ENCODE results near the gene NHEJ1.

NHEJ1 gene

DNA sequence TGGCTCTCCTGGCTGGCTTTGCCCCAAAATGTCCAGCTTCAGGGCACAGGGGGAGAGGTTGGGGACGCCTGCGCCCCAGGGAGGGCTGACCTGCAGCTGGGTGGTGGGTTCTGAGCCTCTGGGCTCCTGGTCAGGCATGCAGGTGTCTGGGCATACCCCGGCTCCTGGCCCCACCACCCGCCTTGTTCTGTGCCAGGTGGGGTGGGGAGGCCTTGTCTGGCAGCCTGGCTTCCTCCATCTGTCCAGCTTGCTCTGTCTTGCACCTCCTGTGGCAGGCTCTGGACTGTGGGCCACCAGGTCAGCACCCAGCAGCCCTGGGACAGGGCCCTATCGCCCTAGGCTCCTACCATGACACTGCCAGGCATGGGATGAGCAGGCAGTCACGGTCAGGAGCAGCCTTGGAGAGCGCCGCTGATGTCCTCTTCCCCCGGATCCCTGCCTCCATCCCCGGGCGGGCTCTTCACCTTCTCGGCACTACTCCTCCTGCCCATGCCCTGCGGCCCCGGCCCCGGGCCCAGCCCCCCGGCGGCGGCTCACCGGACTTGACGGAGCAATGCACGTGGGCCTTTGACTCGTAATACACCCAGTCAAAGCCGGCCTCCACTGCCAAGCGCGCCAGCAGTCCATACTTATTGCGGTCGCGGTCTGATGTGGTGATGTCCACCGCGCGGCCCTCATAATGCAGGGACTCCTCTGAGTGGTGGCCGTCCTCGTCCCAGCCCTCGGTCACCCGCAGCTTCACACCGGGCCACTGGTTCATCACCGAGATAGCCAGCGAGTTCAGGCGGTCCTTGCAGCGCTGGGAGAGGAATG, 103.5 kb downstream of the NHEJ1 start:
- no peak for DNase-seq

DNA sequence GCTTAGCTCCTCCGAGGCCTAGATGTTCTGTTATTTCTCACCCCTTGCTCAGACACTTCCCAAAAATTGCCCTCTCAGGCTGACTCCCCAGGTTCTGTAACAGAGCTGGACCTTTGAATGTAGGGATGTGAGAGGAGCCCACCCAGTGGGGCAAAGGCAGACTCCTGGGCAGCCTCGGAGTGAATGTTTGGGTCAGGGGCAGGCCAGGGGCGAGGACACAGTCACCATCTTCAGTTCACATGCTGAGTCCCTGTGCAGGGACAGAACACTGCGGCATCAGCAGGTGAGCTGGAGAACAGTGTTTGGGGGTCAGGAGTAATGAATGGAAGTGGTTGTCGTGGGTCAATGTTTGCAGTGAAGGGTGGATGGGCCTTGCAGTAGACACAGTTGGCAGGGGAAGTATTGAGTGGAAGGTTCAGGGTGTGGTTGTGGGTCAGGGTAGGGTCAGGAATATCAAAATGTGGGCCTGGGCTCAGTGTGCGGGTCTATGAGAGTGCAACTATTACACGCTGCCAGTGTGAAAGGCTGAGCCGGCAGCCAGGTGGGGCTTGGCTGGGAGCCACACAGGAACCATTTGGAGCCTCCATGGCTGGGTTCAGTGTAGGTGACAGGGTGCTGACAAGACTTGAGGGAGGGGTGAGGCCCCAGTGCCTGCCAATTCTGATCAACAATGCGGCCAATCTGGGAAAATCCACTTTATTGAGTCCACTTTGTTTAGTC, 104.3 kb downstream of the NHEJ1 start:
- DNase-seq: no peak

DNA sequence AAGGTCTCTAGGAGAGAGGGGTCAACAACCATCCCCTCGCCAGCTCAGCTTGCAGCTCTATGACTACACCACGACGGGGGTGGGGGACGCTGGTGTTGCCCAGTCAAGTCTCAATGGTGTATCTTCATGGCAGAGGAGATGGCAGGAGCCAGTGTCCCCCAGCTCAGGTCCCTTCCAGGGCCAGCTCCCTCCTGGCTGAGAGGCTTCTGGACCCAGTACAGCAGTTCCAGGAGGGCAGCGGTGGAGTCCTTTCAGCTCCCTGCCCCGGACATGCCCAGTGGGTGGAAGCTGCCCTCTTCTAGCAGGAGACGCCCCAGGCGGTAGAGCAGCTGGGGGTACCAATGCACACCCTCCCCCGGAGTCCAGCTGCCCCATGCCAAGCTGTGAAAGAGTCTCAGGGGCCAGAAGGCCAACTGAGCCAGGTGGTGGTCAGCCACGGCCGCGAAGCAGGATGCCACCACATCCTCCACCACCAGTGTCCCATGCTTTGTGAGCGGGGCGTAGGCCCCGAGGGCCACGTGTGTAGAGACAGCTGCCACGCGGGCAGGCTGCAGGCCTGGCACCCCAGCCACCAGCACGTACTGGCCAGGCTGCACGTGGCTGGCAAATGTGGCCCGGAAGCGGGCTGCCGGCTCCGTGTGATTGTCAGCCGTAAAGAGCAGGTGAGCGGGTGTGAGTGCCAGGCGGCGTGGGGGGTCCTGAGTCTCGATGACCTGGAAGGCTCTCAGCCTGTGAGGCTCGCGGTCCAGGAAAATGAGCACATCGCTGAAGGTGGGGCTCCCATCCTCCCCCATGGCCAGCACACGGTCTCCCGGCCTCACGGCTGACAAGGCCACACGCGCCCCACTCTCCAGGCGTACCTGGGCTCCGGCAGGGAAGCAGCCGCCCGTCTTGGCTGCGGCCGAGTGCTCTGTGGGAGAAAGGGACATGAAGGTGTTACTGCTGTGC, 105.4 kb downstream of the NHEJ1 start:
- no peak for DNase-seq

- no peak for DNase-seq
Measured at GRCh38 chr2:219049282-219049681, 111.3 kb downstream of the NHEJ1 start.

DNA sequence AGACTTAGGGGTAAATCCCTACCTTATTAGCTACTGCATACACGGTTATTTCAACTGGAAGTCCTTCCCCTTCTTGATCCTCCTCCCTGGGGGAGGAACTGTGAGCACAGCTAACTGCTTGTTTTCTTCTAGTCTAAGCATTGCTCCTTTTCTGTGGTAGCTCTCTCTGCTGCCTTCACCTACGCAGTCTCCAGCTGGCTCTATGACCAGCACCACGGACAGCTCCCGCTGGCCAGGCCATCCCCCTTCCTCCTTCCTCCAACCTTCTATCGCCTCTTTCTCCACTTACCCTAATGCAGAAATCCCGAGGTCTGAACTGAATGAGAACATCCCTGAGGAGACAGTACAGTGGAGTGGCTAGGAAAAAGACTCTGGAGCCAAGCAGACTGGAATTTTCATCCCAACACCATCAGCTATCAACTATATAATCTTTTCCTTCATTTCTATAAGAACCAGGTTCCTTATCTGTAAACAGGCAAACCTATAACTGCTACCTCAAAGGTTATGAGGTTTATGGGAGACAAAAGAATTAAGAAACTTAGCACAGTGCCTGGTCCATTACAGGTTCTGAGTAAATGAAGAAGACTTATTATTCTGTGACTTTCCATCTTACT, 114.6 kb downstream of the NHEJ1 start:
- no peak for DNase-seq

- DNase-seq: no peak
Measured at GRCh38 chr2:219042750-219043149, 117.9 kb downstream of the NHEJ1 start.

DNA sequence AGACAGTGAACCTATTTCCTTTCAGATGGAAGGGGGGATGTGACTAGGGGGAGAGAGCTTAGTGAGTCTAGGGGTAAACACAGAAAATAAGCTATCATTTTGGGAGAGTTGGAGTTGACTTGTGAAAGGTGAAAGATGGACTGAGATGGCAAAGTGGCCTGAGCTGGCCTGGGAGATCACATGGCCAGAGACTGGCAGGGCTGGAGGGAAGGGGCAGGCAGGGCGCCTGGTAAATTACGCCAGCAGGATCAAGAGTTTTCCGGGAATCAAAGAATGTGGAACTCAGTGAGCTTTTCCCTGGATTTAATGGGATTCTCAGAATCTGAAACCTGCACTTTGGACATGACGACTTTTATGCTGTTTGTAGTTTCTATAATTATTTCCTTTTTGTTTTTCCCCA, 118.5 kb downstream of the NHEJ1 start:
- no peak for DNase-seq

DNA sequence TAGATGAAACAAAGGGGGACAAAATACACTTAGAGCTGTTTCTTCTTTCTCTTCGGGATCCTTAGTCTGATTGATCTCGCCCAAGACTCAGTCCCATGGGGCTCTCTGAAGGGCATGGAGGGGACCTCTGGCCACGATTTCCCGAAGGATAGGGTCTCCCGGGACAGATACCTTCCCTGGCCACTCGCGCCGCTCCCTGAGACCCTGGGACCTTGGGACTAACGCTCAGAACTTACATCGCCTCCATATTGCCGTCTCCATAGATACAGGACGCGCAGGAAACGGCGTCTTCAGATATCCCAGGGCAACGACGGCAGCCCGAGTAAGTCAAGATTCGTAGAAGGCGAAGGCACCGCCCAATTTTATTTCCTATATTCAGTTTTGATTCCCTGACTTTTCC, 119.4 kb downstream of the NHEJ1 start, which contains the start of gene CFAP65:
CFAP65 (minus strand) TSS at position 265 of the 400 bp plus-strand sequence. CDS start 2,468 bp downstream, outside the sequence.
- DNase-seq: no peak

DNA sequence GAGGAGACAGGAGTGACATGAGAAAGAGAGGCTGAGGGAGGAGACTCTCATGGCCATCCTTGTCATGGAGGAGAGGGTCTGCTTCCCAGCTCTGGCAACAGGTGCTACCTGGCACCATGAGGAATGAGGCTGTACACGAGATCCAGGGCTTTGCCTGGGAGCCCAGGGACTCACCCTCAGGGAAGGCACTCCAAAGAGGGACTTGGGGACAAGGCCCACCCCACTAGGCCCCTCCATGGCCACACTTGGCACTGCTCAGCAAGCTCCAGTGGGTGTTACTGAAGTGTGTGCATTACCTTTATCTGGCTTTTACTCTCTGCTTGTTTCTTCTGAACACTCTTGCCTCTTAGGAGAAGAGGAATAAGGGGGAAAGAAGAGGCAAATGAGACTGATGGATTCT, 122.0 kb downstream of the NHEJ1 start:
- no peak for DNase-seq

GRCh38 chr2:219037783-219038499, 122.7 kb downstream of the NHEJ1 start:
- DNase-seq: no peak

- DNase-seq: no peak
Measured at GRCh38 chr2:219035942-219036341, 124.7 kb downstream of the NHEJ1 start.

- DNase-seq: no peak
Measured at GRCh38 chr2:219034823-219035222, 125.8 kb downstream of the NHEJ1 start.

GRCh38 chr2:219032051-219032745, 128.4 kb downstream of the NHEJ1 start:
- DNase-seq: no peak

DNA sequence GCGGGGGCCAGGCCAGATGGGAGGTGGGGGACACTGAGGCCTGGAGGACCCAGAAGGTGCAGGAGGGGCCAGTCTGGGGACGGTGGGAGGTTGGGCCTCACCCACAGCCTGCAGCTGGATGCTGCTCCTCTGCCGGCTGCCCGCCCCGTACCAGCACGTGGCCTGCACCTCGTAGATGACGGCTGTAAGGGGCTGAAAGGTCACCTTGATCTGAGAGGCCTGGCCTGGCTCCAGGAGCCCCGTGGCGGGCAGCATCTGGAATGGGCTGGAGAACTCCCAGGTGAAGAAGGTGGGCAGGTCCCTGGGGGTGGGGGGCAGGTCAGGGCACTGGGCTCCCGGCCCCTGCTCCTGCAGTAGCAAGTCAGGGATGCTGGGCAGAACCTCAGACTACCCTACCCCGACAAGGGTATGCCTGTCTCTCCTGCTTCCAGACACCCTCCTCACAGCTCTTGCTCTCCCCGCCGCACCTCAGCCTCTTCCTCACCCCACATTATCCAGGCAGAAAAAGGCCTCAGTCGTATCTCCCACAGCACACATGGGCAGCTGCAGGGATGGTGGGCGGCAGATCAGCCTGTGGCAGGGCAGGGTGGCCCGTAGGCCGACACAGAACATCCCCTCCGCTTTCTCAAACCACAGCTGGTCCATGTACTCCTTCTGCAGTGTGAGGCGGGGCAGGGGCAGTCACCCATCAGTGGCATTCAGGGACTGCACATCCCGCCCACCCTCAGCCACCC, 129.4 kb downstream of the NHEJ1 start:
- DNase-seq: no peak

- DNase-seq: no peak
Measured at GRCh38 chr2:219030177-219030940, 130.3 kb downstream of the NHEJ1 start.

- DNase-seq: peak; percentile 67
Measured at GRCh38 chr2:219029829-219030165, 130.8 kb downstream of the NHEJ1 start.

- DNase-seq: no peak
Measured at GRCh38 chr2:219028996-219029828, 131.4 kb downstream of the NHEJ1 start.

DNA sequence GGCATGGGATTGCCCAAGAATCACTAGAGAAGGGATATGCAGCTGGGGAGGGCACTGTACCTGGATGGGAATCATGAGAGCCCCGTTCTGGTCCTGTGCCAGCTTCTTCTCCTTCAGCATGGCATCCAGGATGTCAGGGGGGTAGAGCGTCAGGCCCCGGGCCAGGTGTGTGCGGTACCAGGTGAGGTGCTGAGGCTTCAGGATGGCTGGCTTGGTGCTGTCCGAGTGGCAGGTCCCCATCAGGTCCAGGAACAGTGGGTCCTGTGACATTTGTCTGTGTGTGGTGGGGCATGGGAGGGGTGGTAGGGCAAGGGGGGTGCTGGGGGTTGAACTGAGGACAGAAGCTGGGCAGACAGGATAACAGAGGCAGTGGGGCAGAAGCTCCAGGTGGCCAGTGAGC, 132.5 kb downstream of the NHEJ1 start:
- DNase-seq: no peak

DNA sequence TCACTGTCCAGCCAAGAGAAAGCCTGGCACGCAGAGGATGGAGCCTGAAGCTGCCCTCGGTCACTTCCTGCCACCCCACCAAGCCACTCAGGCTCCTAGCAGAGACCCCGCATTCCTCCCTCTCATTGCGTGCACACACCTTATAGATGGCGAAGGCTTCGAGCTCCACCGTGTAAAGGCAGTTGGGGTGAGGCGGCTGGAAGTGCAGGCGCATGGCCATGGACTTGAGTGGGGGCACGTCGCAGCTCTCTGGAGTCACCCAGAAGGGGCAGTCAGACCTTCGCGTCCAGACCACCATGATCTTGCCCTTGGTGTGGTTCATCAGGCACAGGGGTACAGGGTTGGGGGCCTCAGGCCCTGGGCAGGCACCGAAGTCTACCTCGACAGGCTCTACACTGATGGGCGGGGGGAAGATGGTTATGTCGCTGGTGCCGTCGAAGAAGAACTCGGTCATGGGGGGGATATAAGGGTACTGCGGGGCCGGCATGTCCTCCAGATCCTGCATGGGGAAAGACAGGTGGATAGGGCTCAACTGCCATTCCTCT, 133.0 kb downstream of the NHEJ1 start:
- no peak for DNase-seq
